T-helper 2 cell (primary cell): ENCODE measurements around the gene NT5C2.
A peak's percentile ranks its signal among the peaks of the same experiment; 100 is the strongest.
"Not testable (repeated sequence)": the region's sequence is repeated elsewhere in the genome, so short reads cannot be mapped to it uniquely, and the experiment has no call there.

ENCODE experiments used
- DNase-seq, 5 experiments: peaks; one replicate each; pipeline versions ENCODE4 v3.0.0 to v3.0.0-alpha.2; 2012 to 2022

The NT5C2 gene

DNA sequence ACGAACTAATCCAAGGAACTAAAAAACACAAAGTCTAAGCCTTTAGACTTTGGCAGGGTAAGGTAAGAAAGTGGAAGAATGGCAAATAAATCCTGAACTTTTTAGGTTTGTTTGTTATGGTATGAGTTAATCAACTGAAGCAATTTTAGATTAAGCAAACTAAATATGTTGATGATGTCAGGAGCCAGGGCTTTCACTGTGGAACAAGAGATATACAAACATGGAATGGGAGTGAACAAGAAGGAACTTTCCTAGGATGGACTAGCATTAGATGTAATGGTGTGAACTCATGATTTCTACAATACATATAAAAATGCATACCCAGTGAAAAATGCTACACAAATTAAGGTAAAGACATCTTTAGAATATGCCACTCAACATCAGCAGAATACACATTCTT is 35.8 kb downstream of the NT5C2 start:
- no peak for DNase-seq

DNA sequence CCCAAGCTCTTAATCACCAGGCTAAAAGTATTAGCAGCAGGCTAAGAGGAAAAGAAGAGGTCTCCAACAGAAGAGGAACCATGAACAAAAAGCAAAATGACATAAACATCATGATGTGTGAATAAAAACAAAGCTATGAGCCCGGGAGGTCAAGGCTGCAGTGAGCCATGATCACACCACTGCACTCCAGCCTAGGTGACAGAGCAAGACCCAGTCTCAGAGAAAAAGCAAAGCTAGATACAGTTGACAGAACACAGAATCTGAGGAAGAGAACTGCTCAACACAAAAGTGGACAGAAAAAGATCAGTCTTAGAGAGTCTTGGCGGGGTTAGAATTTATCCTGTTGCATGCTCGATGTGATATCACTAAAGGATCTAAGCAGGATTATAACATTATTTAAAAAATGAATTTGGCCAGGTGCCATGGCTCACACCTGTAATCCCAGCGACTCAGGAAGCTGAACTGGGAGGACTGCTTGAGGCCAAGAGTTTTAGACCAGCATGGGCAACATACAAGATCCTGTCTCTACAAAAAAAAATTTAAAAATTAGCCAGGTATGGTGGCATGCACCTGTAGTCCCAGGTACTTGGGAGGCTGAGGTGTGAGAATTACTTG is 37.5 kb downstream of the NT5C2 start:
- no peak for DNase-seq

DNA sequence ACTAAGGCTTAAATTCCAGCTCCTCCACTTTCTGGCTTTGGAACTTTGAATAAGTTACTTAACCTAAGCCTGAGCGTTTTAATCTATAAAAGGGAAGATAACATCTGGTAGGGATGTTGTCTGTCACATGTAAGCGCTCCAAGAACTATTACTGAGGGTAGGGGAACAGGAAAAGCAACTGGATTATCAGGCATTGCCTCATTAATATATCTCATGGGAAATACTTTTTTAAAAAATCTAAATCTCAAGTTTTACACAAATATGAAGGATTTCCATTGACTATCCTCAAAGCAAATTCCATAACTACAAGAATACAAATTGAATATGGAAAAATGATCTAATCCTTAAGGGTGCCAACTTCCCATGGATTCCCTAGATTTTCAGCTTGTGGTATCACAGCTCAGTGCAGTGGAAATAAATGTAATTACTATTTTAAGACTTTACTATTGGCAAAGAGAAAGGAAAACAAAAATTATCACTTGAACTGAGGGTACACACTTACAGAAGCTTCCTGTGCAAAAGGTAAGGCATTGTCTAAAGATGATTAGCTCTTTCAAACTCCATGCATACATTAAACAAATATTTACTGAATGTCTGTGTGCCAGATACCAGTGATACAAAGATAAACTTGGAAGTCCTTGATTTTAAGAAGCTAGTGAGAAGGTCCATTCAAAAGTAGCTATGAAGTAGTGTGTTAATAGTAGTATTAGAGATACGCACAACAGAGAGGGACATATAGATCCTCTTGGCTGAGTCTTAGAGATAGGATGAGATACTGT is 38.4 kb downstream of the NT5C2 start:
- DNase-seq: no peak

DNA sequence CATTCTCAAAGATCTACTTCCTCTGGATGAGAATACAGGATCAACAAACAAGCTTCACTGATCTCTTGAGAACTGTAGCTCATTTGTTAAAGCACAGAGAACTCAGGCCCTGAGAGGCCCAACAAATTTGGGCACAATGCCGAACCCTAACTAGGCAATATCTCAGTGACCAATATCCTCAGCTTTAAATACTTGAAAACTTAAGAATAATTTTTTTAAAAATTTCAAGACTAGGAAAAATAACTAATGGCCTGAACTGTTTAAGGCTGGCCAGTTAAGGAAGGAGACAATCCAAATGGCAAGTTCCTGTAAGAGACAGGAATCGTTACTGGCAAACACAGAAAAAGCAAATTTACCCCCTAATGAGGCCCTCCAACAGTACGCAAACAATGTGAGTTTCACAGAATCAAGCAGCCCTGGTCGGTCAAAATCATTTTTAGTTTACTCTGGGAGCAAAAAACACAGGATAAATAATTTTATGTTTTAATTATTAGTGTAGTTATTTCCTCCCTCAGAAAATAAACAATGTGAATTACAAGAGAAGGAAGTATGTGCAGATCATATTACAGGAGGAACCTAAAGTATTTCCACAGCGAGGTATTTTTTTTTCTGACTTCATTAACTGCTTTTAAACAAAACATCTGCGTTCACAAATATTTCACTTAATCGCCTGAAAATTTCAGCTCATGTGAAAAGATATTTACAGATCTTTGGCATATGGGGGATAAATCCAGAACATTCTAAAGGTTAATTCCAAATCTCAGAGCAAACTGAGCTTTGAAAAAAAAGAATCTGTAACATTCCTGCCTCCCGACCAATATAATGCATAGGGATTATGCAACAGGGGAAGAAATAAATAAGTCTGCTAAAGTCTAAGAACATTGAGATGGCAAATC is 39.5 kb downstream of the NT5C2 start:
- no peak for DNase-seq

DNA sequence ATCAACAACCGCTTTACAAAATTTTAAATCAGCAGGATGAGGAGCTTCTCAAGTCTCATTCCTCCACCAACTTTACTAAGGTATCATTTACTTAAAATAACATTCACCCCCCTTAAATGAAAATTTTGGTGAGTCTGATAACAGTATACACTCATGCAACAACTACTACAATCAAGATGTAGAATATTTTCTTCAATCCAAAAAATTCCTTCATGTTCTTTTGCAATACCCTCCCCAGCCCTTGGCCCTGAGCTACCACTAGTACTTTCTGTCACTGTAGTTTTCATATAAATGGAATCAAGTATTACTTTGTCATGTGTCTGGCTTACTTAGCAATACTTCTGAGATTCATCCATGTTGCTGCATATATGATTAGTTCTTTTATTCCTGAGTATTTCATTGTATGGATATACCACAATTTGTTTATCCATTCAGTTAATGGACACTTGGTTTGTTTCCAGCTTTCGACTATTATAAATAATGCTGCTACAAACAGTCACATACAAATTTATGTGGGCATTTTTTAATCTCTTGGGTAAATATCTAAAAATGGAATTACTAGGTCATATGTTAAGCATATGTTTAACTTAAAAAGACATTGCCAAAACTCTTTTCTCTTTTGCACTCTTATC is 43.0 kb downstream of the NT5C2 start:
- no peak for DNase-seq

- DNase-seq: no peak
These were observed 45.4 kb downstream of the NT5C2 start for GRCh38 chr10:103147645-103148044.

- no peak for DNase-seq
These were observed 47.1 kb downstream of the NT5C2 start for GRCh38 chr10:103145860-103146466.

- no peak for DNase-seq
These were observed 48.0 kb downstream of the NT5C2 start for GRCh38 chr10:103145046-103145445.

- DNase-seq: no peak
These were observed 49.0 kb downstream of the NT5C2 start for GRCh38 chr10:103144041-103144440.

GRCh38 chr10:103143641-103144040 is 49.4 kb downstream of the NT5C2 start:
- not testable (repeated sequence) for DNase-seq

- DNase-seq: no peak
These were observed 51.1 kb downstream of the NT5C2 start for GRCh38 chr10:103141950-103142349.

DNA sequence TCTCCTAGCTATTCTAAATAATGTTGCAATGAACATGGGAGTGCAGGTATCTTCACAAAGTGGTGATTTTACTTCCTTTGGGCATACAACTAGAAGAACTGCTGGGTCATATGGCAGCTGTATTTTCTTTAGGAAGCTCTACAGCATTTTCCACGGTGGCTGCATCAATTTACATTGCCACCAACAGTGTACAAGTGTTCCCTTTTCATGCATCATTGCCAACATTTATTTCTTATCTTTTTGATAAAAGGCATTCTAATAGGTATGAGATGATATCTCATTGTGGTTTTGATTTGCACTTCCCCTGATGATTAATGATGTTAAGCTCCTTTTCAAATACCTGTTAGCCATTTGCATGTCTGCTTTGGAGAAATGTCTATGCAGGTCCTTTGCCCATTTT is 52.6 kb downstream of the NT5C2 start:
- no peak for DNase-seq

DNA sequence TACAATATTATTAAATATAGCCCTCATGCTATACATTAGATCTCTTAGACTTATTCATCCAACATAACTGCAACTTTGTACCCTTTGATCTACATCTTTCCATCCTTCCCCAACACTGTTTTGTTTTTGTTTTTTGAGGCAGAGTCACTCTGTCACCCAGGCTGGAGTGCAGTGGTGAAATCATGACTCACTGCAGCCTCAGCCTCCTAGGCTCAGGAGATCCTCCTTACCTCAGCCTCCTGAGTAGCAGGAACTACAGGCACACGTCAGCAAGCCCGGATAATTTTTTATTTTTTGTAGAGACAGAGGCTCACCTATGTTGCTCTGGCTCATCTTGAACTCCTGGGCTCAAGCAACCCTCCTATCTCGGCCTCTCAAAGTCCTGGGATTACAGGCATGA is 53.3 kb downstream of the NT5C2 start:
- no peak for DNase-seq

- not testable (repeated sequence) for DNase-seq
These were observed 57.9 kb downstream of the NT5C2 start for GRCh38 chr10:103135168-103135567.

- no peak for DNase-seq
These were observed 62.2 kb downstream of the NT5C2 start for GRCh38 chr10:103130910-103131309.

DNA sequence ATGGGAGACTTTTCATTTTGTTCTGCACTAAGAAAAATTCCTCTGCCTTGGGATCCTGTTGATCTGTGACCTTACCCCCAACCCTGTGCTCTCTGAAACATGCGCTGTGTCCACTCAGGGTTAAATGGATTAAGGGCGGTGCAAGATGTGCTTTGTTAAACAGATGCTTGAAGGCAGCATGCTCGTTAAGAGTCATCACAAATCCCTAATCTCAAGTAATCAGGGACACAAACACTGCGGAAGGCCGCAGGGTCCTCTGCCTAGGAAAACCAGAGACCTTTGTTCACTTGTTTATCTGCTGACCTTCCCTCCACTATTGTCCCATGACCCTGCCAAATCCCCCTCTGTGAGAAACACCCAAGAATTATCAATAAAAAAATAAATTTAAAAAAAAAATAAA is 62.9 kb downstream of the NT5C2 start:
- not testable (repeated sequence) for DNase-seq

DNA sequence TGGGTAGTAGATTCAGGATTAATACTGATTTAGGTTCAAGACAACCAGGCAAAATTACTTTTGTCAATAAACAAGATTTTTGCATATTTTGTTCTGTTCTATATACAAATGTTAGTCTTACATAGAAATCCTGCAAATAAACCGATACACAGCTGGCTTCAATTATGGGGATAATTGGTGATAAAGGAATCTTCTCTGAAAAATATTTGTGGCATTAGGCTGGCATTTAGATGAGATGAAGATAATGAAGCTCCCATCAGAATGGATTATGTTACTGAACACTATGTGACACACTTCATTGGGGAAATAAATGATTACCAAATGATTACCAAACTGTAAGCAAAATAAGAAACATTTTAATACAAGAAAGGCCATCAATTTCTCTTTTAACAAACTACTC is 65.8 kb downstream of the NT5C2 start:
- no peak for DNase-seq

- DNase-seq: peak in 1 of 5 experiments; percentile 85
These were observed 67.5 kb downstream of the NT5C2 start for GRCh38 chr10:103125323-103126267.

- peak in 1 of 5 experiments; percentile 17 for DNase-seq
These were observed 68.5 kb downstream of the NT5C2 start for GRCh38 chr10:103124420-103125096.

GRCh38 chr10:103123282-103124024 is 69.6 kb downstream of the NT5C2 start:
- DNase-seq: no peak
